Left lobe of liver (tissue), 2 donors: ENCODE data around the gene TBX4. TPM values are rescaled to one million over a fixed set of nuclear protein-coding genes. Genes with fewer than 3 reads are reported as not detected.
"Not testable (repeated sequence)": the region's sequence is repeated elsewhere in the genome, so short reads cannot be mapped to it uniquely, and the experiment has no call there.

Source experiments
- ATAC-seq: fragments of 200-7000 bp; cut with Tn5 transposase; one replicate; pipeline ENCODE4 v1.9.1; 2020; ENCODE audit warnings: mild to moderate bottlenecking, moderate library complexity
- DNase-seq: peaks from one replicate; pipeline ENCODE4 v3.0.0-alpha.2; 2020; ENCODE audit warnings: low spot score
- total RNA-seq: library from RNA; stranded (reverse); gene quantifications from one replicate; pipeline ENCODE4 v1.2.1, GENCODE V29; 2021
- donor health status: DM: no; HTN: no; CAD: no; lungs with moderate emphysema.
- donor health status: DM: no; HTN: yes; CAD: no.

TBX4 gene
- total RNA-seq, 1 donor from 2014 or later, result not detected

DNA sequence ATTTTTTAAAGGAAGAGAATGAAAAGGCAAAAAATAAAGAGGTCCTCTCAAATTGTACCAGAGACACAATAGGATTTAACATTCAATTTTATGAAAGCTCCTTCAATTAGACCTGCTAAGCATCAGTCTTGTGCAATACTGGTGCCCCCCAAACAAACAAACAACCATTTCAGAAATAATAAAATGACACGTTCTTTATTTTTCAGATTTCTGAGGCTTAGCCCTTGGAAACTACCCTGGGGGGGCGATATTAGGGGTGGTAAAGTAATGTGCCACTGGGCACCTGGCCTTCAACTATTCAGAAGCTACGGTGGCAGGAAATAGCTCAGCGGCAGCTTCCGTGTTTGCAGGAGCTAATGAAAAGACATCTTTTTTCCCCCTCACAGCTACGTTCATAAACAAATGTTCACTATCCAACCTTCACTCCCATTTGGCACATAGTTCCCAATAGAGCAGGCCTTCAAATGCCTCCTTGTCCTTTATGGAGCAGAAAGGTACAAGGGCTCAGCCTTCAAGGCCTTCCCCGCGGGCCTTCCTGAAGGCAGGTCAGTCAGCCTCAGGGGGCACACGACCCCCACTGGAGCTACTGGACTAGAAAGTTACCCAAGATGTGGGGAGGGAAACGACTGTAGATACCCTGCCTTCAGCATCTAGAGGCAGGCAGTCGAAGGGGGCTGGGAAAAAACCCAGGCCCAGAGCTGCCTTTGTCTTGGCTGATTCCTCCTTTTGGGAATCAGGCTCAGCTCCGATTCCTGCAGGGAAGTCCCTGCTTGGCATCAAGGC lies 44.1 kb downstream of the TBX4 start:
- ATAC-seq, result no peak

DNA sequence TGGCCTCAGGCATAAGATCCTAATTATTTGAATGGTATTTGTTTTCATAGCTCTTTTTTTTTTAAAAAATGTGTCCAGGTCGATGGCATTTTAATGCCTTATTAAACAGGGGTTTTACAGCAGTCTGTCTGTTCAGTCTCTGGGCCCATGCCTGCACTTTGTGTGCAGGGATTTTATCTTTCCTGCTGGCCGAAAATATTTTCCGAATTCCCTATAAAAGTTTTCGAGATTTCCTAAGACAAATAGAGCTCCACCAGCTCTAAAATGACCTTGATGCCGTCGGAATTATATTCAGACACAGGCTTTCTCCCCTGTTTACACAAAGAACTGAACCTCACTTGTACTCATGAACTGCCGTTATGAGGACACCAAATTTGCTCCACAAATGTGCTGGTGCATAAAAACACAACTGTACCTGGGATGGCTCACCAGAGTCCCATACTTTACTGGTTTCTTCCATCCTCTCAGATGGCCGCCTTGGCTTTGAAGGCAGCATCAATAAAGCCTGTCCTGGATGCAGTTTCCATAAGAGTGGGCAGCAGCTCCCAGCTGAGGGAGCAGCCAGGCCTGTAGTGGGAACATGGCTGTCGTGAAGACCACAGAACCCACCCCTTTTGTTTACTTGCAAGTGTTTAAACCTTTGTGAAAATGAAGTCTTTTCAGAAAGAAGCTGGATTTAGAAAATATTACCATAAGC lies 44.9 kb downstream of the TBX4 start:
- ATAC-seq, result no peak
- no peak for DNase-seq

More for the DNA sequence above, 44.1 kb downstream of the TBX4 start:
- no peak for DNase-seq

- no peak for ATAC-seq
- DNase-seq, result no peak
Measured at GRCh38 chr17:61498042-61498994, 46.1 kb downstream of the TBX4 start.

GRCh38 chr17:61499632-61500031 lies 47.4 kb downstream of the TBX4 start:
- DNase-seq, result no peak
- no peak for ATAC-seq

GRCh38 chr17:61500287-61500686 lies 48.1 kb downstream of the TBX4 start:
- ATAC-seq (no peak), DNase-seq (no peak)

DNA sequence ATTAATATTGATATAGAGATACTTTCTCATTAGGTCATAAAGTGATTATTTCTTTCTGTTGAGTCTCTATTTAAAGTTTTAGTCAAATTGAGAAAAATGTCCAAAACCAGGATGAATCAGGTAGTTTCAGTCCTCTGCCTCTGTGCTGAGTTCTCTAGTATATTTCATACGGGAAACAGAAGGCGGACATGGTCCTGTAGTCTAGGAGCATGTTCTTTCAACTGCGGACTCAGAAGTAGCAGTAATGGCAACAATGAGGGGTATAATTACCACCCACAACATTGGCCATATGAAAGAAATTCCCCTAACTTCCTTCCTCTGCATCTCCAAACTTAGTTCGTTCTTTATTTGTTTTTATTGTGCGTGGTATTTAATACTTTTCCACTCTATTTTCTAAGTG lies 50.1 kb downstream of the TBX4 start:
- no peak for DNase-seq
- no peak for ATAC-seq

DNA sequence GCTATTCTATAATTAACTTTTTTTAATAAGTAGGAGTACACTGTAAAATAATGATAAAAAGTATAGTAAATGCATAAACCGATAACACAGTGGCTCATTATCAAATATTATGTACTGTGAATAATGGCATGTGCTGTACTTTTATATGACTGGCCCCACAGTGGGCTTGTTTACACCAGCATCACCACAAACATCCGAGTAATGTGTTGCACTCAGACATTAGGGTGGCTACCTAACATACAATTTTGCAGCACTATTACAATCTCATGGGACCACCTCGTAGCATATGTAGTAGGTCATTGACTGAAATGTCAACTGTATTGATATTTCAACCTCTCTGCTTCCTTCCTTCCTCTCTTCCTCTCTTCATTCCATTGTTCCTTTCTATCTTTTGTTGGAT lies 51.7 kb downstream of the TBX4 start:
- ATAC-seq, result no peak

GRCh38 chr17:61504697-61505096 lies 52.5 kb downstream of the TBX4 start:
- no peak for DNase-seq

More for the DNA sequence above, 51.7 kb downstream of the TBX4 start:
- DNase-seq, result no peak

GRCh38 chr17:61505846-61506627 lies 53.8 kb downstream of the TBX4 start:
- ATAC-seq (no peak), DNase-seq (no peak)

More at GRCh38 chr17:61504697-61505096, 52.5 kb downstream of the TBX4 start:
- no peak for ATAC-seq

- DNase-seq (no peak), ATAC-seq (no peak)
Measured at GRCh38 chr17:61507383-61508066, 55.3 kb downstream of the TBX4 start.

GRCh38 chr17:61508912-61509311 lies 56.7 kb downstream of the TBX4 start:
- DNase-seq (no peak), ATAC-seq (no peak)

GRCh38 chr17:61509454-61509853 lies 57.2 kb downstream of the TBX4 start:
- not testable (repeated sequence) for DNase-seq, ATAC-seq

- ATAC-seq, result no peak
- DNase-seq, result no peak
Measured at GRCh38 chr17:61510237-61510636, 58.0 kb downstream of the TBX4 start.

GRCh38 chr17:61510991-61511390 lies 58.8 kb downstream of the TBX4 start:
- ATAC-seq, result no peak
- no peak for DNase-seq

DNA sequence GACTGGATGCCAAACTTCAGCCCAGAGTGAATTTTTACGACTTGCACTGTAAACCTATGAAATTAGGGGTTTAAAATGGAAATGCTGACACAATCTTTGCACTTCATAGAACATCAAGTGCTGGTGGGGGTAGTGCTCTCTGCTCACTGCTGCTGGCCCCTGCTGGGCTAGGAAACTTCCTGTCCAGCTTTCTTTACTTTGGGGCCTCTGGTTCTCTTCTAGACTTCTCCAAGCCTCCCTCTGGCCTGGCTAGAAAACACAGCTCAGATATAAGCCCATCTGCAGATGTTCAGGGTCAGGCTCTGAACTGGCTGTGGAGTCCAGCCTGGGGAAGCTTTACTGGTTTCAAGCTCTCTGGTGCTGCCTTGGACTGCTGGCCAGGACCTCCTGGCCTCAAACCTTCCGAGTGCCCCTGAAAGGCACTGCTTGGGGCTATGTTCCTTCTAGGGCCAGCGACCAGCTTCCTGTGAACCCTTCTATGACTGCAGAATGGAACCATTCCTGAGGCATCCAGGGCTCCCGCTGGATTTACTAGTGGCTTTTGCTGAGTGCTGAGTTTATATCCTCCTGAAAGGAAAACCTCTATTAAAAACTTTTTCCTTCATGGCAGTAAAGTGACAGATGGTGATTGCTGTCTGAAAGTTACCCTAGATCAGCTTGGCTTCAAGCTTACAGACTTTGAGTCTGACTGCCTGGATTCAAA lies 59.4 kb downstream of the TBX4 start:
- DNase-seq (no peak), ATAC-seq (no peak)

- DNase-seq (no peak), ATAC-seq (no peak)
Measured at GRCh38 chr17:61514491-61514890, 62.3 kb downstream of the TBX4 start.

GRCh38 chr17:61517265-61517664 lies 65.0 kb downstream of the TBX4 start:
- no peak for DNase-seq

DNA sequence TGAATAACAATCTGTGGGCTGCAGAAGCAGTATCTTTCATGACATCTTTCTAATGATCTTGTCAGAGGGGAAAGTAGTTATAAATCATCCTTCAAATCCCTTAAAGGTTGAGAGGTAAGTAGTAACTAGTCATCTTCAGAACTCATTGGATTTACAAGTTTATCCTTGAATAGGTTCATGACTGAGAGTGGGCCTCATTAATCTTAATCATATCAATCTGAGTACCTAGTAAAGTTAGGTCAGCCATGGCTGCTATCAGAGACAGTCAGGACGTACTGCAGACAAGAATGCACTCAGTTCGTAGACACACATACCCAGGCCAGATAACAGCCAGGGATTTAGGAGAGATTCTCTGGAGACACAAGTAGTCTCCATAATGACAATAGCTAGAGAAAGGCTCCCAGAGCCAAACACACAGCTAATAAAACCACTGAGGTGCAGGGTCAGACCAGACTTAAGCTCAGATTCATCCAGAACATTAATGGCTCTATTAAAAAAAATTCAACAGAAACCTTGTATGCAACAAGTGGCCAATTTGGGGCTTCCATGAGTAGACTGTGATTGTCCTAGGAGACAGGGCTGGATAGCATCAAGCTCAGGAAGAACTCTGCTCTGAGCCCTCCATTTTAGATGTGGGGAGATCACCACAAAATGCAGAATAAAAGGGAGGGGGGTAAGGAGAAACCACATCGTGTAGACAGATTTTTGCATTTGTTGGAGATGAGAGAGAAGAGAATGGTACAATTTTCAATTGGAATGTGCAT lies 65.8 kb downstream of the TBX4 start:
- ATAC-seq (no peak), DNase-seq (no peak)

More at GRCh38 chr17:61517265-61517664, 65.0 kb downstream of the TBX4 start:
- ATAC-seq, result no peak
